Fibroblast of villous mesenchyme (primary cell): ENCODE results near the gene RBP3. TPM values are rescaled to one million over a fixed set of nuclear protein-coding genes. Genes with fewer than 3 reads are reported as not detected.

Experiments
- DNase-seq: peaks from one replicate; pipeline ENCODE4 v3.0.0-alpha.2; 2010; ENCODE audit warnings: low read depth
- H3K4me3 ChIP-seq: 2 replicates; pipeline ENCODE4 v1.5.1; 2011; ENCODE audit warnings: low read depth, mild to moderate bottlenecking, low read length
- CTCF ChIP-seq: IDR thresholded peaks from 2 replicates; pipeline ENCODE4 v1.5.1; 2012; ENCODE audit warnings: low read depth, mild to moderate bottlenecking, low read length; ENCODE audit not compliant: insufficient read depth
- total RNA-seq: library from RNA; depleted of rRNA; stranded (reverse); fragments of >200 nt; gene quantifications from 2 replicates; pipeline ENCODE4 v1.2.3, GENCODE V29; 2012

RBP3 gene
- total RNA-seq, 1 donor = not detected

GRCh38 chr10:47348661-47349470 is 703 bp downstream of the RBP3 start:
- TF ChIP-seq CTCF = no peak
- H3K4me3 ChIP-seq = no peak overlapping the region
- no peak for DNase-seq

- no peak for TF ChIP-seq CTCF
- DNase-seq = no peak
- H3K4me3 ChIP-seq = no peak overlapping the region
Observed at GRCh38 chr10:47349516-47349915, 1.4 kb downstream of the RBP3 start.

- DNase-seq = no peak
- H3K4me3 ChIP-seq = no peak overlapping the region
- no peak for TF ChIP-seq CTCF
Observed at GRCh38 chr10:47349941-47350371, 1.8 kb downstream of the RBP3 start.

- no peak overlapping the region for H3K4me3 ChIP-seq
- TF ChIP-seq CTCF = no peak
- DNase-seq = no peak
Observed at GRCh38 chr10:47350671-47351640, 2.8 kb downstream of the RBP3 start.

GRCh38 chr10:47351899-47352815 is 4.0 kb downstream of the RBP3 start:
- no peak overlapping the region for H3K4me3 ChIP-seq
- DNase-seq = no peak
- no peak for TF ChIP-seq CTCF

GRCh38 chr10:47353351-47353750 is 5.2 kb downstream of the RBP3 start:
- H3K4me3 ChIP-seq = no peak overlapping the region
- DNase-seq = no peak
- TF ChIP-seq CTCF = no peak
